Hepatocyte (in vitro differentiated cells): ENCODE data around the gene CALB2.

Source experiments
- EZH2 ChIP-seq: fragments of 200-600 bp; sonication (generic); IDR thresholded peaks from 2 replicates; pipeline ENCODE4 v1.6.1; 2016; ENCODE audit warnings: antibody characterized with exemption, mild to moderate bottlenecking, borderline replicate concordance
- EZH2phosphoT487 ChIP-seq: fragments of 200-600 bp; sonication (generic); IDR thresholded peaks from one replicate; pipeline ENCODE4 v1.6.1; 2018; ENCODE audit warnings: antibody characterized with exemption, mild to moderate bottlenecking, low read depth, moderate library complexity; ENCODE audit not compliant: unreplicated experiment, severe bottlenecking
- TF ChIP-seq, protein P1 (sequence below): fragments of 200-600 bp; sonication (generic); IDR thresholded peaks from 2 replicates; pipeline ENCODE4 v1.5.1; 2016; ENCODE audit warnings: antibody characterized with exemption, mild to moderate bottlenecking; ENCODE audit not compliant: poor library complexity

DNA sequence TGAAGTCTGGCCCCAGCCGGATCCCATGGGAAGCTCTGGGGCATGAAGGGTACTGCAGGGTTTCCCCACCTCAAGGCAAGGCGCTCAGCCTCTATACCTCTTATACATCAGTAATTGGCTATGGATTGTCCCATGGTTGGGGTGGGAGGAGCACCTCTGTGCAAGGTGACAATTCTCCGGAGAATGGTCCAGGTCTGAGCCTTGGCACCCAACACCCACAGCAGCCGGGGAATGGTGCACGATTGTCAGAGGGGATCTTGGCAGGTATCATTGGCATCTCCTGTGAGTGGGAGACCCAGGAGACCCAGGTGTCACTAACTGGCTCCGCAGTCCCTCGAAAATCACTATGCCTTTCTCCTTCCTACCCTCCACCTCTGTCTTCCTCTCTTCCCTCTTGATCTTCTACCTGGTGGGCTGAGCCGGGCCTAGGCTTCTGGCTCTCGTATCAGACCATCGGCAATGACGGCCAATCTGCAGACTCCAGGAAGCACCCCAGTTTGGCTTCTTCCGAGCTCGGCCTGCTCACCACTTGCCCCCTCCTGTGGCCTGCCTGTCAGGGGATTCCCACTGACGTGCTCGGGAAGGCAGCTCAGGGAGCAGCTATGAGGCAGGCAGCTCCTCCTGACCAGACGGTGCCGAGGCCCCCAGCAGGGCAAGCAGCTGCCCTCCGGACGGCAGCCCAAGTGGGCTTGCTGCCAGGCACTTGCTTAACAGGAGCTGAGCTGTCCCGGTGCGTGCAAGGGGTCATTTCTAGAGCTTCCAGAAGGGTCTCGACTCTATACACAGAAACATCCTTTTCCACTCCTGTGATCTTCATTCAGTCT, 10.0 kb upstream of the CALB2 start:
- TF ChIP-seq, protein P1, sequence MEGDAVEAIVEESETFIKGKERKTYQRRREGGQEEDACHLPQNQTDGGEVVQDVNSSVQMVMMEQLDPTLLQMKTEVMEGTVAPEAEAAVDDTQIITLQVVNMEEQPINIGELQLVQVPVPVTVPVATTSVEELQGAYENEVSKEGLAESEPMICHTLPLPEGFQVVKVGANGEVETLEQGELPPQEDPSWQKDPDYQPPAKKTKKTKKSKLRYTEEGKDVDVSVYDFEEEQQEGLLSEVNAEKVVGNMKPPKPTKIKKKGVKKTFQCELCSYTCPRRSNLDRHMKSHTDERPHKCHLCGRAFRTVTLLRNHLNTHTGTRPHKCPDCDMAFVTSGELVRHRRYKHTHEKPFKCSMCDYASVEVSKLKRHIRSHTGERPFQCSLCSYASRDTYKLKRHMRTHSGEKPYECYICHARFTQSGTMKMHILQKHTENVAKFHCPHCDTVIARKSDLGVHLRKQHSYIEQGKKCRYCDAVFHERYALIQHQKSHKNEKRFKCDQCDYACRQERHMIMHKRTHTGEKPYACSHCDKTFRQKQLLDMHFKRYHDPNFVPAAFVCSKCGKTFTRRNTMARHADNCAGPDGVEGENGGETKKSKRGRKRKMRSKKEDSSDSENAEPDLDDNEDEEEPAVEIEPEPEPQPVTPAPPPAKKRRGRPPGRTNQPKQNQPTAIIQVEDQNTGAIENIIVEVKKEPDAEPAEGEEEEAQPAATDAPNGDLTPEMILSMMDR: no peak
- TF ChIP-seq EZH2 (no peak), EZH2phosphoT487 (no peak)
